WTC11 (cell line): Measurements from ENCODE around the gene TAS2R9. TPM values are rescaled to one million over a fixed set of nuclear protein-coding genes. Genes with fewer than 3 reads are reported as not detected.

Experiments used
- ATAC-seq: fragments of 200-7000 bp; cut with Tn5 transposase; 2 replicates; pipeline ENCODE4 v1.10.0; 2021; ENCODE audit warnings: mild to moderate bottlenecking, moderate library complexity
- CTCF ChIA-PET: fragments of 300-600 bp; sonication (Branson Sonifier 250); formaldehyde crosslinking; loops from one replicate; lab custom pipeline; 2021; ENCODE audit warnings: antibody characterized with exemption; lab: Charles Lee
- POLR2A ChIA-PET: fragments of 350-600 bp; sonication (Branson Sonifier 250); formaldehyde crosslinking; loops from one replicate; lab custom pipeline; 2021; ENCODE audit warnings: antibody characterized with exemption; lab: Charles Lee
- DNase-seq: peaks from one replicate; pipeline ENCODE4 v3.0.0; 2021; ENCODE audit warnings: low spot score
- H3K27ac Mint-ChIP-seq: 2 replicates; pipeline ENCODE4 v1.8.0; 2021; ENCODE audit warnings: mixed read lengths
- H3K27me3 Mint-ChIP-seq: 2 replicates; pipeline ENCODE4 v1.8.0; 2021; ENCODE audit warnings: low read depth, mild to moderate bottlenecking, moderate library complexity, mixed read lengths
- H3K36me3 Mint-ChIP-seq: 2 replicates; pipeline ENCODE4 v1.8.0; 2021; ENCODE audit warnings: mixed read lengths
- H3K4me1 Mint-ChIP-seq: 2 replicates; pipeline ENCODE4 v1.8.0; 2022; ENCODE audit warnings: mixed read lengths
- H3K4me3 Mint-ChIP-seq: 2 replicates; pipeline ENCODE4 v1.8.0; 2021; ENCODE audit warnings: mild to moderate bottlenecking, moderate library complexity, mixed read lengths
- H3K9me3 Mint-ChIP-seq: 2 replicates; pipeline ENCODE4 v1.8.0; 2021; ENCODE audit warnings: mixed read lengths
- ATF1 ChIP-seq: sonication (generic); formaldehyde crosslinking; IDR thresholded peaks from 2 replicates; pipeline ENCODE4 v1.8.1; 2023; ENCODE audit warnings: mild to moderate bottlenecking, moderate library complexity, missing genetic modification reagents
- CREM ChIP-seq: sonication (generic); formaldehyde crosslinking; IDR thresholded peaks from 2 replicates; pipeline ENCODE4 v1.8.1; 2022; ENCODE audit warnings: mild to moderate bottlenecking, missing genetic modification reagents, moderate library complexity
- GABPB1 ChIP-seq: sonication (generic); formaldehyde crosslinking; IDR thresholded peaks from 2 replicates; pipeline ENCODE4 v1.8.1; 2023; ENCODE audit warnings: mild to moderate bottlenecking, missing genetic modification reagents
- IRF2 ChIP-seq: sonication (generic); formaldehyde crosslinking; IDR thresholded peaks from 2 replicates; pipeline ENCODE4 v1.8.0; 2022; ENCODE audit warnings: low read depth, missing genetic modification reagents, borderline replicate concordance
- JAZF1 ChIP-seq: fragments of 250-450 bp; sonication (Bioruptor Pico); IDR thresholded peaks from 2 replicates; pipeline ENCODE4 v1.9.0; 2021; ENCODE audit warnings: moderate library complexity, mild to moderate bottlenecking, inconsistent platforms
- KAT7 ChIP-seq: sonication (generic); formaldehyde crosslinking; IDR thresholded peaks from 2 replicates; pipeline ENCODE4 v1.8.1; 2023; ENCODE audit warnings: missing genetic modification reagents, mild to moderate bottlenecking, borderline replicate concordance
- MXD4 ChIP-seq: fragments of 250-450 bp; sonication (Bioruptor Pico); IDR thresholded peaks from 2 replicates; pipeline ENCODE4 v1.8.0; 2021; ENCODE audit warnings: mild to moderate bottlenecking, moderate library complexity, borderline replicate concordance
- MYBL2 ChIP-seq: sonication (generic); formaldehyde crosslinking; IDR thresholded peaks from 2 replicates; pipeline ENCODE4 v1.8.1; 2023; ENCODE audit warnings: mild to moderate bottlenecking, moderate library complexity, missing genetic modification reagents
- NFE2L1 ChIP-seq: sonication (generic); formaldehyde crosslinking; IDR thresholded peaks from 2 replicates; pipeline ENCODE4 v1.8.1; 2023; ENCODE audit warnings: missing genetic modification reagents
- SP1 ChIP-seq: sonication (generic); formaldehyde crosslinking; conservative IDR thresholded peaks from 2 replicates; pipeline ENCODE4 v1.8.1; 2022; ENCODE audit warnings: missing genetic modification reagents
- ZBTB21 ChIP-seq: sonication (generic); formaldehyde crosslinking; IDR thresholded peaks from 2 replicates; pipeline ENCODE4 v1.8.1; 2023; ENCODE audit warnings: mild to moderate bottlenecking, missing genetic modification reagents, borderline replicate concordance
- ZNF416 ChIP-seq: fragments of 250-450 bp; sonication (Bioruptor Pico); IDR thresholded peaks from 2 replicates; pipeline ENCODE4 v1.9.0; 2021; ENCODE audit warnings: mild to moderate bottlenecking, inconsistent platforms
- ZNF671 ChIP-seq: fragments of 250-450 bp; sonication (Bioruptor Pico); IDR thresholded peaks from 2 replicates; pipeline ENCODE4 v1.8.0; 2021; ENCODE audit warnings: mild to moderate bottlenecking
- total RNA-seq: library from RNA; stranded (reverse); gene quantifications from 3 replicates; pipeline ENCODE4 v1.2.3, GENCODE V29; 2021
- TF ChIP-seq, protein P1 (sequence below): sonication (generic); formaldehyde crosslinking; IDR thresholded peaks from 2 replicates; pipeline ENCODE4 v1.8.0; 2022; ENCODE audit warnings: mild to moderate bottlenecking, missing genetic modification reagents
- TF ChIP-seq, protein P2 (sequence below): sonication (generic); formaldehyde crosslinking; IDR thresholded peaks from 2 replicates; pipeline ENCODE4 v1.8.1; 2022; ENCODE audit warnings: low read depth, mild to moderate bottlenecking, moderate library complexity, missing genetic modification reagents, borderline replicate concordance
- TF ChIP-seq, protein P3 (sequence below): sonication (generic); formaldehyde crosslinking; IDR thresholded peaks from 2 replicates; pipeline ENCODE4 v1.8.0; 2022; ENCODE audit warnings: mild to moderate bottlenecking, missing genetic modification reagents
- TF ChIP-seq, protein P4 (sequence below): sonication (generic); formaldehyde crosslinking; IDR thresholded peaks from 2 replicates; pipeline ENCODE4 v1.8.1; 2022; ENCODE audit warnings: mild to moderate bottlenecking, missing genetic modification reagents, moderate library complexity, borderline replicate concordance
- TF ChIP-seq, protein P5 (sequence below): sonication (generic); formaldehyde crosslinking; IDR thresholded peaks from 2 replicates; pipeline ENCODE4 v1.8.1; 2022; ENCODE audit warnings: low read depth, missing genetic modification reagents, borderline replicate concordance
- TF ChIP-seq, protein P6 (sequence below): sonication (generic); formaldehyde crosslinking; IDR thresholded peaks from 2 replicates; pipeline ENCODE4 v1.8.1; 2023; ENCODE audit warnings: mild to moderate bottlenecking, missing genetic modification reagents
- TF ChIP-seq, protein P7 (sequence below): fragments of 250-450 bp; sonication (Bioruptor Pico); conservative IDR thresholded peaks from 2 replicates; pipeline ENCODE4 v1.9.0; 2021; ENCODE audit warnings: mild to moderate bottlenecking
- TF ChIP-seq, protein P8 (sequence below): sonication (generic); formaldehyde crosslinking; IDR thresholded peaks from 2 replicates; pipeline ENCODE4 v1.8.0; 2023; ENCODE audit warnings: missing genetic modification reagents, mild to moderate bottlenecking, borderline replicate concordance

Gene TAS2R9
- total RNA-seq, 1 experiment from 2014 or later: not detected

DNA sequence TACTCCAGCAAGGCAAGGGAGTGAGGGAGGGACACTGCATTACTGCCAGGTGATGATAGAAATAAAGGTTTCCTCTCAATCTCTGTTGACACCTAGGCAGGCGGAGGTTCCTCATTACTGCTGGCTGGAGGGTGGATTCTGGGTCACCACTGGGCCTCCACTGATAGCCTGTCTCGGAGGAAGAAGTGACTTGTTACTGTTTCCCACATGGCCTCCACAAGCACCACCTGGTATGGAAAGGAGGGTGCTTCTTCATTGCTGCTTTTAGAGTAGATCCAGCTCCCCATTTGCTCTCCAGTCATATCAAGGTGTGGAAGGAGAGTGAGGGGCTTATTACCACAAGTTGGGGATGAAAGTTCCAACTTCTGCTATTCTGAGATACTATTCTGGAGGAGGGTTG, 32.9 kb upstream of the TAS2R9 start:
- CTCF ChIA-PET: no interaction called here
- Mint-ChIP-seq H3K4me3 (no peak overlapping the region), H3K4me1 (peaks cover 11% of the 10 kb centered on the region), H3K27me3 (no peaks in the 10 kb centered on the region), H3K36me3 (0 out of 2 replicates have a peak, but pooled peaks cover 4% of the 10 kb centered on the region), H3K27ac (no peak overlapping the region), H3K9me3 (no peaks in the 10 kb centered on the region)
- TF ChIP-seq KAT7 (no peak), ZNF671 (CRISPR knock-in tag) (no peak), ZNF416 (CRISPR knock-in tag) (no peak), CREM (CRISPR knock-in tag) (no peak), IRF2 (no peak), ATF1 (CRISPR knock-in tag) (no peak), GABPB1 (CRISPR knock-in tag) (no peak)
- TF ChIP-seq, protein P1, sequence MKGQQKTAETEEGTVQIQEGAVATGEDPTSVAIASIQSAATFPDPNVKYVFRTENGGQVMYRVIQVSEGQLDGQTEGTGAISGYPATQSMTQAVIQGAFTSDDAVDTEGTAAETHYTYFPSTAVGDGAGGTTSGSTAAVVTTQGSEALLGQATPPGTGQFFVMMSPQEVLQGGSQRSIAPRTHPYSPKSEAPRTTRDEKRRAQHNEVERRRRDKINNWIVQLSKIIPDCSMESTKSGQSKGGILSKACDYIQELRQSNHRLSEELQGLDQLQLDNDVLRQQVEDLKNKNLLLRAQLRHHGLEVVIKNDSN: no peak
- TF ChIP-seq, protein P2, sequence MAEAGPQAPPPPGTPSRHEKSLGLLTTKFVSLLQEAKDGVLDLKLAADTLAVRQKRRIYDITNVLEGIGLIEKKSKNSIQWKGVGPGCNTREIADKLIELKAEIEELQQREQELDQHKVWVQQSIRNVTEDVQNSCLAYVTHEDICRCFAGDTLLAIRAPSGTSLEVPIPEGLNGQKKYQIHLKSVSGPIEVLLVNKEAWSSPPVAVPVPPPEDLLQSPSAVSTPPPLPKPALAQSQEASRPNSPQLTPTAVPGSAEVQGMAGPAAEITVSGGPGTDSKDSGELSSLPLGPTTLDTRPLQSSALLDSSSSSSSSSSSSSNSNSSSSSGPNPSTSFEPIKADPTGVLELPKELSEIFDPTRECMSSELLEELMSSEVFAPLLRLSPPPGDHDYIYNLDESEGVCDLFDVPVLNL (CRISPR knock-in tag): no peak
- TF ChIP-seq, protein P3, sequence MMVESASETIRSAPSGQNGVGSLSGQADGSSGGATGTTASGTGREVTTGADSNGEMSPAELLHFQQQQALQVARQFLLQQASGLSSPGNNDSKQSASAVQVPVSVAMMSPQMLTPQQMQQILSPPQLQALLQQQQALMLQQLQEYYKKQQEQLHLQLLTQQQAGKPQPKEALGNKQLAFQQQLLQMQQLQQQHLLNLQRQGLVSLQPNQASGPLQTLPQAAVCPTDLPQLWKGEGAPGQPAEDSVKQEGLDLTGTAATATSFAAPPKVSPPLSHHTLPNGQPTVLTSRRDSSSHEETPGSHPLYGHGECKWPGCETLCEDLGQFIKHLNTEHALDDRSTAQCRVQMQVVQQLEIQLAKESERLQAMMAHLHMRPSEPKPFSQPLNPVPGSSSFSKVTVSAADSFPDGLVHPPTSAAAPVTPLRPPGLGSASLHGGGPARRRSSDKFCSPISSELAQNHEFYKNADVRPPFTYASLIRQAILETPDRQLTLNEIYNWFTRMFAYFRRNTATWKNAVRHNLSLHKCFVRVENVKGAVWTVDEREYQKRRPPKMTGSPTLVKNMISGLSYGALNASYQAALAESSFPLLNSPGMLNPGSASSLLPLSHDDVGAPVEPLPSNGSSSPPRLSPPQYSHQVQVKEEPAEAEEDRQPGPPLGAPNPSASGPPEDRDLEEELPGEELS (CRISPR knock-in tag): no peak
- ATAC-seq (no peak), DNase-seq (no peak)
- POLR2A ChIA-PET: no interaction called here

DNA sequence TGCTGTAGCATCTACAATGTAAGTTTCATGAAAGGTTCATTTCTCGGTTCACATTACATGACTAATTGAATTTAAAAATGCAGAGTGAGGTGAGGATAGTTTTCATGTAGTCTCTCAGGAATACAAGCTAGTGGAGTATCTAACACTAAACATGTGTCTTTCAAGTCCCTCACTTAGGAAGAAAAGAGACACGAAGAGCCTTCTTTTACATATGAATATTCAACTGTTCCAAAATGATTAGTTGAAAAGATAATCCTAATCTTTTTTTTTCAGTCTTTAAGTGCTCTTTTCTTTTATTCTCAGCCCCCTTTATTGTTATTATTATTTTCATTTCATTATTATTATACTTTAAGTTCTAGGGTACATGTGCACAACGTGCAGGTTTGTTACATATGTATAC, 28.5 kb upstream of the TAS2R9 start:
- POLR2A ChIA-PET: no interaction called here
- Mint-ChIP-seq H3K27ac (no peak overlapping the region), H3K9me3 (no peaks in the 10 kb centered on the region), H3K4me3 (no peak overlapping the region), H3K36me3 (no peaks in the 10 kb centered on the region), H3K27me3 (no peaks in the 10 kb centered on the region), H3K4me1 (peaks cover 4% of the 10 kb centered on the region)
- CTCF ChIA-PET: interaction anchor here (1.1 kb wide), 1 partner anchor 361 kb away, joined by 3 read pairs; no protein-coding TSS in a partner anchor
- DNase-seq (no peak), ATAC-seq (no peak)
- TF ChIP-seq, protein P4, sequence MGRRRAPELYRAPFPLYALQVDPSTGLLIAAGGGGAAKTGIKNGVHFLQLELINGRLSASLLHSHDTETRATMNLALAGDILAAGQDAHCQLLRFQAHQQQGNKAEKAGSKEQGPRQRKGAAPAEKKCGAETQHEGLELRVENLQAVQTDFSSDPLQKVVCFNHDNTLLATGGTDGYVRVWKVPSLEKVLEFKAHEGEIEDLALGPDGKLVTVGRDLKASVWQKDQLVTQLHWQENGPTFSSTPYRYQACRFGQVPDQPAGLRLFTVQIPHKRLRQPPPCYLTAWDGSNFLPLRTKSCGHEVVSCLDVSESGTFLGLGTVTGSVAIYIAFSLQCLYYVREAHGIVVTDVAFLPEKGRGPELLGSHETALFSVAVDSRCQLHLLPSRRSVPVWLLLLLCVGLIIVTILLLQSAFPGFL: no peak
- TF ChIP-seq, protein P5, sequence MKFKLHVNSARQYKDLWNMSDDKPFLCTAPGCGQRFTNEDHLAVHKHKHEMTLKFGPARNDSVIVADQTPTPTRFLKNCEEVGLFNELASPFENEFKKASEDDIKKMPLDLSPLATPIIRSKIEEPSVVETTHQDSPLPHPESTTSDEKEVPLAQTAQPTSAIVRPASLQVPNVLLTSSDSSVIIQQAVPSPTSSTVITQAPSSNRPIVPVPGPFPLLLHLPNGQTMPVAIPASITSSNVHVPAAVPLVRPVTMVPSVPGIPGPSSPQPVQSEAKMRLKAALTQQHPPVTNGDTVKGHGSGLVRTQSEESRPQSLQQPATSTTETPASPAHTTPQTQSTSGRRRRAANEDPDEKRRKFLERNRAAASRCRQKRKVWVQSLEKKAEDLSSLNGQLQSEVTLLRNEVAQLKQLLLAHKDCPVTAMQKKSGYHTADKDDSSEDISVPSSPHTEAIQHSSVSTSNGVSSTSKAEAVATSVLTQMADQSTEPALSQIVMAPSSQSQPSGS (CRISPR knock-in tag): no peak
- TF ChIP-seq SP1 (CRISPR knock-in tag): no peak
- TF ChIP-seq, protein P6, sequence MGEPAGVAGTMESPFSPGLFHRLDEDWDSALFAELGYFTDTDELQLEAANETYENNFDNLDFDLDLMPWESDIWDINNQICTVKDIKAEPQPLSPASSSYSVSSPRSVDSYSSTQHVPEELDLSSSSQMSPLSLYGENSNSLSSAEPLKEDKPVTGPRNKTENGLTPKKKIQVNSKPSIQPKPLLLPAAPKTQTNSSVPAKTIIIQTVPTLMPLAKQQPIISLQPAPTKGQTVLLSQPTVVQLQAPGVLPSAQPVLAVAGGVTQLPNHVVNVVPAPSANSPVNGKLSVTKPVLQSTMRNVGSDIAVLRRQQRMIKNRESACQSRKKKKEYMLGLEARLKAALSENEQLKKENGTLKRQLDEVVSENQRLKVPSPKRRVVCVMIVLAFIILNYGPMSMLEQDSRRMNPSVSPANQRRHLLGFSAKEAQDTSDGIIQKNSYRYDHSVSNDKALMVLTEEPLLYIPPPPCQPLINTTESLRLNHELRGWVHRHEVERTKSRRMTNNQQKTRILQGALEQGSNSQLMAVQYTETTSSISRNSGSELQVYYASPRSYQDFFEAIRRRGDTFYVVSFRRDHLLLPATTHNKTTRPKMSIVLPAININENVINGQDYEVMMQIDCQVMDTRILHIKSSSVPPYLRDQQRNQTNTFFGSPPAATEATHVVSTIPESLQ (CRISPR knock-in tag): no peak
- TF ChIP-seq, protein P7, sequence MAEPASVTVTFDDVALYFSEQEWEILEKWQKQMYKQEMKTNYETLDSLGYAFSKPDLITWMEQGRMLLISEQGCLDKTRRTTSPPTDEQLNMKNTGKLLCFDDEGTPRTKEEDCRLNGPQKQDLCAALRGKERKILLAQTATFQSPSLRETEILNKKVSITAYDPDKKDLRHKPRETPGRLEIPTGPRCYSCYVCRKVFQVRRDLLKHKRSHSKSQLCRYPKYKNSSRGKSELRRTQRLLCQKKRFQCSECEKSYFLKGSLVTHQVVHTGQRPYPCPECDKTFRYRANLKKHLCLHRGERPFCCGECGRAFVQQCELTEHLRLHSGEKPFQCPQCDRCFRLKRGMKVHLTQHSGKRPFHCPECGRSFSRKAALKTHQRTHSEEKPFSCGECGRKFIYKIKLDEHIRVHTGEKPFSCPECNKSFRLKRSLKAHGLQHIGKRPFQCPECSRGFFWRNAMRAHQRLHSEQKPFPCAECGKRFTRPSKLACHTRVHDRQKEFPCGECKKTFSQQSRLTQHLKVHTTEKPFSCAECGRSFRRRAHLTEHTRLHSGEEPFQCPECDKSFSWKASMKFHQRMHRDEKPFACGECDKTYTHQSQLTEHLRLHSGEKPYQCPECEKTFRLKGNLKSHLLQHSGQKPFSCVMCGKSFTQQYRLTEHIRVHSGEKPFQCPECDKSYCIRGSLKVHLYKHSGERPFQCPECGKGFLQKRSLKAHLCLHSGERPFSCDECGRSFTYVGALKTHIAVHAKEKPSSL: no peak
- no peak for TF ChIP-seq MYBL2 (CRISPR knock-in tag)
- TF ChIP-seq ZBTB21: no peak
- no peak for TF ChIP-seq JAZF1
- TF ChIP-seq NFE2L1 (CRISPR knock-in tag): no peak
- TF ChIP-seq MXD4: no peak
- TF ChIP-seq, protein P8, sequence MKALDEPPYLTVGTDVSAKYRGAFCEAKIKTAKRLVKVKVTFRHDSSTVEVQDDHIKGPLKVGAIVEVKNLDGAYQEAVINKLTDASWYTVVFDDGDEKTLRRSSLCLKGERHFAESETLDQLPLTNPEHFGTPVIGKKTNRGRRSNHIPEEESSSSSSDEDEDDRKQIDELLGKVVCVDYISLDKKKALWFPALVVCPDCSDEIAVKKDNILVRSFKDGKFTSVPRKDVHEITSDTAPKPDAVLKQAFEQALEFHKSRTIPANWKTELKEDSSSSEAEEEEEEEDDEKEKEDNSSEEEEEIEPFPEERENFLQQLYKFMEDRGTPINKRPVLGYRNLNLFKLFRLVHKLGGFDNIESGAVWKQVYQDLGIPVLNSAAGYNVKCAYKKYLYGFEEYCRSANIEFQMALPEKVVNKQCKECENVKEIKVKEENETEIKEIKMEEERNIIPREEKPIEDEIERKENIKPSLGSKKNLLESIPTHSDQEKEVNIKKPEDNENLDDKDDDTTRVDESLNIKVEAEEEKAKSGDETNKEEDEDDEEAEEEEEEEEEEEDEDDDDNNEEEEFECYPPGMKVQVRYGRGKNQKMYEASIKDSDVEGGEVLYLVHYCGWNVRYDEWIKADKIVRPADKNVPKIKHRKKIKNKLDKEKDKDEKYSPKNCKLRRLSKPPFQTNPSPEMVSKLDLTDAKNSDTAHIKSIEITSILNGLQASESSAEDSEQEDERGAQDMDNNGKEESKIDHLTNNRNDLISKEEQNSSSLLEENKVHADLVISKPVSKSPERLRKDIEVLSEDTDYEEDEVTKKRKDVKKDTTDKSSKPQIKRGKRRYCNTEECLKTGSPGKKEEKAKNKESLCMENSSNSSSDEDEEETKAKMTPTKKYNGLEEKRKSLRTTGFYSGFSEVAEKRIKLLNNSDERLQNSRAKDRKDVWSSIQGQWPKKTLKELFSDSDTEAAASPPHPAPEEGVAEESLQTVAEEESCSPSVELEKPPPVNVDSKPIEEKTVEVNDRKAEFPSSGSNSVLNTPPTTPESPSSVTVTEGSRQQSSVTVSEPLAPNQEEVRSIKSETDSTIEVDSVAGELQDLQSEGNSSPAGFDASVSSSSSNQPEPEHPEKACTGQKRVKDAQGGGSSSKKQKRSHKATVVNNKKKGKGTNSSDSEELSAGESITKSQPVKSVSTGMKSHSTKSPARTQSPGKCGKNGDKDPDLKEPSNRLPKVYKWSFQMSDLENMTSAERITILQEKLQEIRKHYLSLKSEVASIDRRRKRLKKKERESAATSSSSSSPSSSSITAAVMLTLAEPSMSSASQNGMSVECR (CRISPR knock-in tag): no peak
